Right lung (tissue), 5 donors: ENCODE data around the gene STRN. TPM values are rescaled to one million over a fixed set of nuclear protein-coding genes. Genes with fewer than 3 reads are reported as not detected.
"Not testable (repeated sequence)": the region's sequence is repeated elsewhere in the genome, so short reads cannot be mapped to it uniquely, and the experiment has no call there.

Experiments used
- DNase-seq, 2 donors: peaks; one replicate each; pipeline ENCODE4 v3.0.0-alpha.2; 2013
- polyA plus RNA-seq, 5 donors: library from polyadenylated mRNA; unstranded; fragments of 120-200 nt; gene quantifications; one replicate each; pipeline versions ENCODE4 v1.2.1 to v1.2.3, GENCODE V29; 2013; ENCODE audit warnings: inconsistent platforms in 1 of 5, low replicate concordance in 1 of 5; ENCODE audit not compliant: insufficient read length in 5 of 5, insufficient read depth in 1 of 5

STRN gene
- polyA plus RNA-seq, 5 donors: 15.2 to 28.8 (median 24.4) TPM

- no peak for DNase-seq
Measured at GRCh38 chr2:36964496-36965058, 1.8 kb downstream of the STRN start.

DNA sequence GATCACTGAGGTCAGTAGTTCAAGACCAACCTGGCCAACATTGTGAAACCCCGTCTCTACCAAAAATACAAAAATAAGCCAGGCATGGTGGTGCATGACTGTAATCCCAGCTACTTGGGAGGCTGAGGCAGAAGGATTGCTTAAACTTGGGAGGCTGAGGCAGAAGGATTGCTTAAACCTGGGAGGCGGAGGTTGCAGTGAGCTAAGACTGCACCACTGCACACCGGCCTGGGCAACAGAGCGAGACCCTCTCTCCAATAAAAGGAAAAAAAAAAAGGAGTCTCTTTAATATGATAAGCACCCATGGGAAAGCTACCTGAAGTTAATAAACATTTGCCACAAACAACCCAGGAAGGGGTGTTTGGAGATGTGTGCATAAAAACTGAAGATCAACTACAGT is 2.6 kb downstream of the STRN start:
- DNase-seq: no peak

DNA sequence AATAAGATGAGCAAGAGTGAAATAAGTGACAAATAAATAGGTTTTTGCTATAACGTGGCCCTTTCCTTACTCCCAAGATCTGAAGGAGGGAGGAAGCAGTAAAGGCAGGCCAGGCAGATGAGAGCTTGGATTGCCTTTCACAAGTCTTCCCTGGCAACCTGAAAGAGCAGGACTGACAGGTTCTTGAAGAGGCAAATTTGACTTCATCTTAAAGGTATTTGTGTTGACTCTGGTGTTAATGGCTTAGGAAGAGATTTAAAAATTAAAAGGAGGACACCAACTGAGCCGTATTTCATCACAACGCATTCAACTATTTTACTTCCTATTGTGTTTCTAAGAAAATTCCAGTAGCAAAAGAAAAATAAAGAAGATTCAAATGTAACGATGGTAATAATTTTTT is 3.2 kb downstream of the STRN start:
- DNase-seq: no peak

DNA sequence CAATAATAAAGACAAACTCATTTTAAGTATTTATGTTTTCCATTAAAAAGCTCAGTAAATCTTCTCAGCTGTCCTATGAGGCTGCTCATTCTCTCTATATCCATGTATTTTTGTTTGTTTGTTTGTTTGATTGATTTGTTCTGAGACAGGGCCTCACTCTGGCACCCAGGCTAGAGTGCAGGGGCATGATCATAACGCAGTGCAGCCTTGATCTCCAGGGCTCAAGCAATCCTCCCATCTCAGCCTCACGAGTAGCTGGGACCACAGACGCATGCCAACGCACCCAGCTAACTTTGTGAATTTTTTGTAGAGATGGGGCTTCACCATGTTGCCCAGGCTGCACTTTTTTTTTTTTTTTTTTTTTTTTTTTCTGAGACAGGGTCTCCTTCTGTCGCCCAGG is 5.6 kb downstream of the STRN start:
- no peak for DNase-seq

GRCh38 chr2:36960005-36960675 is 6.2 kb downstream of the STRN start:
- DNase-seq: no peak

- no peak for DNase-seq
Measured at GRCh38 chr2:36954977-36955607, 11.2 kb downstream of the STRN start.

- no peak for DNase-seq
Measured at GRCh38 chr2:36952748-36953197, 13.6 kb downstream of the STRN start.

GRCh38 chr2:36951574-36951973 is 14.8 kb downstream of the STRN start:
- DNase-seq: no peak

- no peak for DNase-seq
Measured at GRCh38 chr2:36951027-36951518, 15.3 kb downstream of the STRN start.

- DNase-seq: no peak
Measured at GRCh38 chr2:36949845-36950244, 16.5 kb downstream of the STRN start.

DNA sequence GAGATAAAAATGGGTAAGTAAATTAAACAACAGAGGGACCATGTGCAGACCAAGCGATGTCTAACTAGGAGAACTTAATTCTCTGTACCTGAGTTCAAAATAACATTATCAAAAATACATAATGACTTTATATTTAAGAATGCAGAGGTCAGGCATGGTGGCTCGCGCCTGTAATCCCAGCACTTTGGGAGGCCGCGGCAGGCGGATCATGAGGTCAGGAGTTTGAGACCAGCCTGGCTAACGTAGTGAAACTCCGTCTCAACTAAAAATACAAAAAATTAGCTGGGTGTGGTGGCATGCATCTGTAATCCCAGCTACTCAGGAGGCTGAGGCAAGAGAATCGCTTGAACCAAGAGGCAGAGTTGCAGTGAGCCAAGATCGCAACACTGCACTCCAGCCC is 21.1 kb downstream of the STRN start:
- DNase-seq: not testable (repeated sequence)

GRCh38 chr2:36941867-36942266 is 24.5 kb downstream of the STRN start:
- DNase-seq: no peak

GRCh38 chr2:36936526-36936925 is 29.8 kb downstream of the STRN start:
- not testable (repeated sequence) for DNase-seq

DNA sequence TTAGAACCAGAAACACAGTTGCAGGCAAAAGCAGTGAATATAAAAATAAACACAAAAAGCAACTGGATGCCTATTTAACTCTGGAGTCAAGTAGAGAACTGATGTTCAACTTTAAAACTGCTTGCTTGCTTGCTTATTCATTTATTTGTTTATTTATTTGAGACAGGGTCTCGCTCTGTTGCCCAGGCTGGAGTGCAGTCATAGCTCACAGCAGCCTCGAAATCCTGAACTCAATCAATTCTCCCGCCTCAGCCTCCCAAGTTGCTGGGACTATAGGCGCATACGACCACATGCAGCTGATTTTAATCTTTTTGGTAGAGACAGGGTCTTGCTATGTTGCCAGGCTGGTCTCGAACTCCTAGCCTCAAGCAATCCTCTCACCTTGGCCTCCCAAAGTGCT is 34.6 kb downstream of the STRN start:
- DNase-seq: not testable (repeated sequence)

- DNase-seq: peak; percentile 9 to 25
Measured at GRCh38 chr2:36930787-36931410, 35.4 kb downstream of the STRN start.

- not testable (repeated sequence) for DNase-seq
Measured at GRCh38 chr2:36926175-36927132, 39.9 kb downstream of the STRN start.

GRCh38 chr2:36922629-36923028 is 43.7 kb downstream of the STRN start:
- not testable (repeated sequence) for DNase-seq

- DNase-seq: no peak
Measured at GRCh38 chr2:36921984-36922383, 44.4 kb downstream of the STRN start.

- DNase-seq: no peak
Measured at GRCh38 chr2:36919041-36919837, 47.1 kb downstream of the STRN start.

- no peak for DNase-seq
Measured at GRCh38 chr2:36918307-36918706, 48.0 kb downstream of the STRN start.

- no peak for DNase-seq
Measured at GRCh38 chr2:36915627-36916026, 50.7 kb downstream of the STRN start.
